GM23338 (cell line): ENCODE data around the gene TCERG1. TPM values are rescaled to one million over a fixed set of nuclear protein-coding genes. Genes with fewer than 3 reads are reported as not detected.

Experiments
- ATAC-seq: fragments of 200-7000 bp; cut with Tn5 transposase; 3 replicates; pipeline ENCODE4 v1.9.1; 2020
- DNase-seq: peaks from one replicate; pipeline ENCODE4 v3.0.0-alpha.2; 2015; ENCODE audit warnings: low spot score
- H2AFZ ChIP-seq: fragments of 200-600 bp; sonication (generic); 2 replicates; pipeline ENCODE4 v1.8.0; 2016; ENCODE audit warnings: antibody characterized with exemption, mild to moderate bottlenecking, moderate library complexity
- H3F3A ChIP-seq: fragments of 200-600 bp; sonication (generic); replicated peaks from 2 replicates; pipeline ENCODE4 v1.8.0; 2017; ENCODE audit warnings: antibody characterized with exemption, mixed run types, low read depth
- H3K27ac ChIP-seq: fragments of 200-600 bp; sonication (generic); 2 replicates; pipeline ENCODE4 v1.6.1; 2016; ENCODE audit warnings: low read depth
- H3K27me3 ChIP-seq: fragments of 200-600 bp; sonication (generic); 2 replicates; pipeline ENCODE4 v1.8.0; 2016; ENCODE audit warnings: mild to moderate bottlenecking, mixed run types, moderate library complexity; ENCODE audit not compliant: insufficient read depth
- H3K36me3 ChIP-seq: fragments of 200-600 bp; sonication (generic); 2 replicates; pipeline ENCODE4 v1.8.0; 2016; ENCODE audit warnings: mild to moderate bottlenecking; ENCODE audit not compliant: insufficient read depth
- H3K4me1 ChIP-seq: fragments of 200-600 bp; sonication (generic); 2 replicates; pipeline ENCODE4 v1.8.0; 2016; ENCODE audit warnings: mild to moderate bottlenecking, moderate library complexity; ENCODE audit not compliant: insufficient read depth
- H3K4me2 ChIP-seq: fragments of 200-600 bp; sonication (generic); 2 replicates; pipeline ENCODE4 v1.7.1; 2017; ENCODE audit warnings: mixed run types
- H3K4me3 ChIP-seq: fragments of 200-600 bp; sonication (generic); 2 replicates; pipeline ENCODE4 v1.6.1; 2016; ENCODE audit warnings: mixed run types
- H3K79me2 ChIP-seq: fragments of 200-600 bp; sonication (generic); replicated peaks from 2 replicates; pipeline ENCODE4 v1.8.0; 2017; ENCODE audit warnings: mild to moderate bottlenecking; ENCODE audit not compliant: insufficient read depth
- H3K9me2 ChIP-seq: fragments of 200-600 bp; sonication (generic); 2 replicates; pipeline ENCODE4 v1.8.0; 2017; ENCODE audit not compliant: insufficient read depth
- H4K20me1 ChIP-seq: fragments of 200-600 bp; sonication (generic); replicated peaks from 2 replicates; pipeline ENCODE4 v1.8.0; 2017; ENCODE audit warnings: mild to moderate bottlenecking; ENCODE audit not compliant: insufficient read depth
- H3K27ac Mint-ChIP-seq: 2 replicates; pipeline ENCODE4 v1.8.0; 2020; ENCODE audit warnings: inconsistent platforms, mild to moderate bottlenecking, moderate library complexity, mixed read lengths
- H3K27me3 Mint-ChIP-seq: 3 replicates; pipeline ENCODE4 v1.8.0; 2022; ENCODE audit warnings: low read depth, mild to moderate bottlenecking, moderate library complexity, mixed read lengths, inconsistent platforms; ENCODE audit not compliant: insufficient read depth, poor library complexity
- H3K36me3 Mint-ChIP-seq: 3 replicates; pipeline ENCODE4 v1.8.0; 2021; ENCODE audit warnings: low read depth, mild to moderate bottlenecking, inconsistent platforms, moderate library complexity, mixed read lengths
- H3K4me1 Mint-ChIP-seq: 3 replicates; pipeline ENCODE4 v1.8.0; 2020; ENCODE audit warnings: mild to moderate bottlenecking, inconsistent platforms, mixed read lengths
- H3K4me3 Mint-ChIP-seq: 3 replicates; pipeline ENCODE4 v1.8.0; 2021; ENCODE audit warnings: moderate library complexity, mild to moderate bottlenecking, inconsistent platforms, mixed read lengths
- H3K9me3 Mint-ChIP-seq: 3 replicates; pipeline ENCODE4 v1.8.0; 2020; ENCODE audit warnings: moderate library complexity, mild to moderate bottlenecking, inconsistent platforms, mixed read lengths
- CTCF ChIP-seq, 2 experiments: fragments of 200-600 bp in 1 of 2; sonication (generic) in 1 of 2; conservative IDR thresholded peaks; 2 replicates each; pipeline versions ENCODE4 v1.5.1 to v1.6.1; 2016 to 2017; ENCODE audit warnings: antibody characterized with exemption in 2 of 2, low read depth in 2 of 2, mild to moderate bottlenecking in 2 of 2, moderate library complexity in 1 of 2
- EZH2 ChIP-seq: fragments of 200-600 bp; sonication (generic); IDR thresholded peaks from one replicate; pipeline ENCODE4 v1.8.0; 2017; ENCODE audit warnings: antibody characterized with exemption, mild to moderate bottlenecking, low read depth; ENCODE audit not compliant: unreplicated experiment
- EZH2phosphoT487 ChIP-seq: fragments of 200-600 bp; sonication (generic); IDR thresholded peaks from one replicate; pipeline ENCODE4 v1.8.1; 2018; ENCODE audit warnings: antibody characterized with exemption; ENCODE audit not compliant: unreplicated experiment
- JUNB ChIP-seq: IDR thresholded peaks from one replicate; pipeline ENCODE4 v1.6.1; 2016; ENCODE audit warnings: antibody characterized with exemption; ENCODE audit not compliant: unreplicated experiment
- NANOG ChIP-seq: IDR thresholded peaks from 2 replicates; pipeline ENCODE4 v1.6.1; 2016; ENCODE audit warnings: antibody characterized with exemption, borderline replicate concordance
- POLR2AphosphoS5 ChIP-seq: IDR thresholded peaks from 2 replicates; pipeline ENCODE4 v1.6.1; 2016; ENCODE audit warnings: antibody characterized with exemption, low read depth
- REST ChIP-seq: IDR thresholded peaks from one replicate; pipeline ENCODE4 v1.6.1; 2018; ENCODE audit warnings: antibody characterized with exemption; ENCODE audit not compliant: unreplicated experiment
- STAT1 ChIP-seq: IDR thresholded peaks from one replicate; pipeline ENCODE4 v1.6.1; 2016; ENCODE audit warnings: antibody characterized with exemption; ENCODE audit not compliant: unreplicated experiment
- ZNF331 ChIP-seq: fragments of 250-450 bp; sonication (Bioruptor Pico); IDR thresholded peaks from 2 replicates; pipeline ENCODE4 v1.5.0; 2020; ENCODE audit warnings: low read depth, mild to moderate bottlenecking, moderate library complexity
- ZNF462 ChIP-seq: fragments of 250-450 bp; sonication (Bioruptor Pico); IDR thresholded peaks from 2 replicates; pipeline ENCODE4 v1.5.0; 2020; ENCODE audit warnings: mild to moderate bottlenecking, moderate library complexity
- polyA plus RNA-seq: library from polyadenylated mRNA; unstranded; fragments of >200 nt; fragmentation: Nextera tagmentation; extraction: Ambion mirVana; gene quantifications from 2 replicates; pipeline ENCODE4 v1.2.1, GENCODE V29; 2016
- total RNA-seq: library from RNA; depleted of rRNA; stranded (reverse); fragments of >200 nt; shearing (Covaris generic); gene quantifications from 2 replicates; pipeline ENCODE4 v1.2.3, GENCODE V29; 2014

Gene TCERG1
- total and polyA plus RNA-seq, 2 experiments from 2014 or later: 127 to 178 TPM

GRCh38 chr5:146398826-146399225 is 48.3 kb upstream of the TCERG1 start:
- no peak overlapping the region for H3K4me3 Mint-ChIP-seq
- Histone ChIP-seq H3K27ac (no peak overlapping the region), H4K20me1 (no peaks in the 10 kb centered on the region), H3K27me3 (no peaks in the 10 kb centered on the region), H3K79me2 (no peaks in the 10 kb centered on the region), H3K36me3 (no peaks in the 10 kb centered on the region), H3K4me1 (0 out of 2 replicates have a peak, but pooled peaks cover 3% of the 10 kb centered on the region), H3K9me2 (0 out of 2 replicates have a peak, but pooled peaks cover 4% of the 10 kb centered on the region), H2AFZ (no peak overlapping the region), H3F3A (no peaks in the 10 kb centered on the region), H3K4me2 (no peak overlapping the region), H3K4me3 (no peak overlapping the region)
- TF ChIP-seq EZH2 (no peak), NANOG (no peak), EZH2phosphoT487 (no peak), STAT1 (no peak), ZNF331 (CRISPR knock-in tag) (no peak)
- H3K27ac Mint-ChIP-seq: no peak overlapping the region
- H3K27me3 Mint-ChIP-seq: peaks cover 4% of the 10 kb centered on the region
- peaks cover 12% of the 10 kb centered on the region for H3K4me1 Mint-ChIP-seq
- no peaks in the 10 kb centered on the region for H3K36me3 Mint-ChIP-seq
- no peak for ATAC-seq
- no peaks in the 10 kb centered on the region; the same call in 2 of the 3 replicates for H3K9me3 Mint-ChIP-seq
- no peak for DNase-seq

- H3K4me3 ChIP-seq: no peak overlapping the region
- Mint-ChIP-seq H3K4me1 (peaks cover 12% of the 10 kb centered on the region), H3K9me3 (no peaks in the 10 kb centered on the region; the same call in 2 of the 3 replicates), H3K36me3 (no peaks in the 10 kb centered on the region), H3K27me3 (peaks cover 4% of the 10 kb centered on the region), H3K27ac (no peak overlapping the region), H3K4me3 (no peak overlapping the region)
- no peak overlapping the region for H3K27ac ChIP-seq
- DNase-seq (no peak), ATAC-seq (no peak)
- no peaks in the 10 kb centered on the region for H3K36me3 ChIP-seq
- H3K9me2 ChIP-seq: 0 out of 2 replicates have a peak, but pooled peaks cover 4% of the 10 kb centered on the region
- H3K4me2 ChIP-seq: no peak overlapping the region
- no peaks in the 10 kb centered on the region for H4K20me1 ChIP-seq
- 0 out of 2 replicates have a peak, but pooled peaks cover 3% of the 10 kb centered on the region for H3K4me1 ChIP-seq
- no peaks in the 10 kb centered on the region for H3K79me2 ChIP-seq
- no peak overlapping the region for H2AFZ ChIP-seq
- no peaks in the 10 kb centered on the region for H3F3A ChIP-seq
- no peaks in the 10 kb centered on the region for H3K27me3 ChIP-seq
- TF ChIP-seq ZNF331 (CRISPR knock-in tag) (no peak), JUNB (no peak), EZH2phosphoT487 (no peak), NANOG (no peak), STAT1 (no peak), CTCF (conservative IDR thresholded peaks at IDR 0.05; ENCODE audit: low read depth in 2 of 2) (no peak), EZH2 (no peak), ZNF462 (CRISPR knock-in tag) (no peak), REST (no peak), POLR2AphosphoS5 (no peak)
Measured at GRCh38 chr5:146399481-146399880, 47.7 kb upstream of the TCERG1 start.
